GM21360 (cell line): Measurements from ENCODE around the gene NME7.
"Not testable (repeated sequence)": the region's sequence is repeated elsewhere in the genome, so short reads cannot be mapped to it uniquely, and the experiment has no call there.

Source experiments
- ATAC-seq: cut with Tn5 transposase; IDR thresholded peaks from one replicate; pipeline ENCODE4 v1.9.1; 2021; ENCODE audit warnings: mild to moderate bottlenecking, moderate library complexity; ENCODE audit not compliant: unreplicated experiment

The NME7 gene

DNA sequence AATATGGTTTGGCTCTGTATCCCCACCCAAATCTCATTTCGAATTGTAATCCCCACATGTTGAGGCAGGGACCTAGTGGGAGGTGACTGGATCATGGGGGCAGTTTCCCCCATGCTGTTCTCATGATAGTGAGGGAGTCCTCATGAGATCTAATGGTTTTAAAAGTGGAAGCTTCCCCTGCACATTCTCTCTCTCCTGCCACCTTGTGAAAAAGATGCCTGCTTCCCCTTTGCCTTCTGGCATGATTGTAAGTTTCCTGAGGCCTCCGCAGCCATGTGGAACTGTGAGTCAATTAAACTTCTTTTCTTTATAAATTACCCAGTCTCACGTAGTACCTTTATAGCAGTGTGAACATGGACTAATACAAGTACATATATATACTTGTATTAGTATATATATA is 25.5 kb downstream of the NME7 start:
- not testable (repeated sequence) for ATAC-seq

DNA sequence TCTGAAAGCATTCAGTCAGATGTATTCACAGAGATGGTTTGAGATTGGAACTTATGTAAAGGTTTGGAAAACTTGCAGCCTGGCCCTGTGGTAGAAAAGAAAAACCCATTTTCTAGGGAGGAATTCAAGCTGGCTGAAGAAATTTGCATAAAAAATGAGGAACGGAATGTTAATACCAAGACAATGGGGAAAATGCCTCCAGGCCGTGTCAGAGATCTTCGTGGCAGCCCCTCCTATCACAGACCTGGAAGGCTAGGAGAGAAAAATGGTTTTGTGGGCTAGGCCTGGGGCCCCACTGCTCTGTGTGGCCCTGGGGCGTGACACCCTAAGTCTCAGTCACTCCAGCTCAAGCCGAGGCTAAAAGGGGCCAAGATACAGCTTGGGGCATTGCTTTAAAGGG is 26.7 kb downstream of the NME7 start:
- no peak for ATAC-seq

DNA sequence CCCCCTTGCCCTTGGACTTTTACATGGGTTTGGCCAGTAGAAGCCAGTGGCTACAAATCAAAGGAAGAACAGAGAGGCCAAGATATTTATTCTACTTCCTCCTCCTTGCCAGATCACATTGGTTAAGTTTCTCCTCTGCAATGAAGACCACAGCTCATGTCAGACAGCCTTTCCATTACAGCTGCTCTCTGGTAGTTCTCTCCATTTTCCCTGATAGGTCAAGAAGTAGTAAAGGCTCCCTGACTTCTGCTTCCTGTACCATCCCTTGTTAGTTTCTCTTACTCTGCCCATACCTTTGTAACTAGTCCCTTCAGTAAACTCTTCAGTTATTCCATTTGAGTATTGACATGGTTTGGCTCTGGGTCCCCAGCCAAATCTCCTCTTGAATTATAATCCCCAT is 27.8 kb downstream of the NME7 start:
- no peak for ATAC-seq

DNA sequence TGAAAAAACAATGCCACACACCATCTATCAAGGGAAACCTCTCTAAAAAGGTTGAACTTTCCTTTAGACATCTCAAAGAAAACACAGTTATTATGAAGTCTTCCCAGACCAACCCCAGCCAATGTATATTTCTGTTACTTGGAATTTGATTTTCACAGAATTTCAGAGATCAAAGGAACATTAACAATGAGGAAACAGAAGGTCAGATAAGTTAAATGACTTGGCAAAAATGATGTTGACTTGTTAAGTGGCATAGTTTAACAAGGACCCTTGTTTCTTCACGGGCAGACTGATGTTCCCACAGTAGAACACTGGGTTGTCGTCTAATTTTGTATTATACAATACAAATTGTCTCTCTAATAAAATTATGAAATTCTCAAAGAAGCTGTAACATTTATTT is 29.0 kb downstream of the NME7 start:
- no peak for ATAC-seq

DNA sequence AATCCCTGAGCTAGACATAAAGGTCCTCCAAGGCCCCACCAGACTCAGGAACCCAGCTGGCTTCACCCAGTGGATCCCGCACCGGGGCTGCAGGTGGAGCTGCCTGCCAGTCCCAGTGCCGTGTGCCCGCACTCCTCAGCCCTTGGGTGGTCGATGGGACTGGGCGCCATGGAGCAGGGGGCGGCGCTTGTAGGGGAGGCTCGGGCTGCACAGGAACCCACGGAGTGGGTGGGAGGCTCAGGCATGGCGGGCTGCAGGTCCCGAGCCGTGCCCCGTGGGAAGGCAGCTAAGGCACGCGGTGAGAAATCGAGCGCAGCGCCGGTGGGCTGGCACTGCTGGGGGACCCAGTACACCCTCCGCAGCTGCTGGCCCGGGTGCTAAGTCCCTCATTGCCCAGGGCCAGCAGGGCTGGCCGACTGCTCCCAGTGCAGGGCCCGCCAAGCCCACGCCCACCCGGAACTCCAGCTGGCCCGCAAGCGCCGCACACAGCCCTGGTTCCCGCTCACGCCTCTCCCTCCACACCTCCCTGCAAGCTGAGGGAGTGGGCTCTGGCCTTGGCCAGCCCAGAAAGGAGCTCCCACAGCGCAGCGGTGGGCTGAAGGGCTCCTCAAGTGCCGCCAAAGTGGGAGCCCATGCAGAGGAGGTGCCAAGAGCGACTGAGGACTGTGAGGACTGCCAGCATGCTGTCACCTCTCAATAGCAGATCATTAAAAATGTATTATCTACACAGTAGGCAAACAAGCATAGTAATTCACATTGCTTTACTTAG is 30.5 kb downstream of the NME7 start:
- ATAC-seq, result not testable (repeated sequence)

DNA sequence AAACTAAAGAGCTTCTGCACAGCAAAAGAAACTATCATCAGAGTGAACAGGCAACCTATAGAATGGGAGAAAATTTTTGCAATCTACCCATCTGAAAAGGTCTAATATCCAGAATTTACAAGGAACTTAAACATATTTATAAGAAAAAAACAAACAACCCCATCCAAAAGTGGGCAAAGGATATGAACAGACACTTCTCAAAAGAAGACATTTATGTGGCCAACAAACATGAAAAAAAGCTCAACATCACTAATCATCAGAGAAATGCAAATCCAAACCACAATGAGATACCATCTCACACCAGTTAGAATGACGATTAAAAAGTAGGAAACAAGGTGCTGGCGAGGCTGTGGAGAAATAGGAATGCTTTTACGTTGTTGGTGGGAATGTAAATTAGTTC is 32.9 kb downstream of the NME7 start:
- not testable (repeated sequence) for ATAC-seq

DNA sequence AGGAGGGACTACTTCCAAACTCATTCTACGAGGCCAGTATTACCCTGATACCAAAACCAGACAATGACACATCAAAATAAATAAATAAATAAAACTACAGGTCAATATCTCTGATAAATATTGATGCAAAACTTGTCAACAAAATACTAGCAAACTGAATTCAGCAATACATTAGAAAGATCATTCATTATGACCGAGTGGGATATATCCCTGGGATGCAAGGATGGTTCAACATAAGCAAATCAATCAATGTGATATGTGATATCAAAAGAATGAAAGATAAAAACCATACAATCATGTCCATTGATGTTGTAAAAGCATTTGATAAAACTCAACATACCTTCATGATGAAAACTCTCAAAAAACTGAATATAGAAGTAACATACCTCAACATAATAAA is 36.7 kb downstream of the NME7 start:
- no peak for ATAC-seq

DNA sequence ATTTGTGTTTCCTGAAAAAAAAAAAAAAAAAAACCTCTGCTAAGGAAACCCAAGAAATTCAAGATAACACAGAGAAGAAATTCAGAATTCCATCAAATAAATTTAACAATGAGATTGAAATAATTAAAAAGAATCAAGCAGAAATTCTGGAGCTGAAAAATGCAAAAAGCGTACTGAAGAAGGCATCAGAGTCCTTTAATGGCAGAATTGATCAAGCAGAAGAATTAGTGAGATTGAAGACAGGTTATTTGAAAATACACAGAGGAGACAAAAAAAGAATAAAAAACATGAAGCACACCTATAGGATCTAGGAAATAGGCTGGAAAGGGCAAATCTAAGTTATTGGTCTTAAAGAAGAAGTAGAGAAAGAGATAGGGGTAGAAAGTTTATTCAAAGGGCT is 38.2 kb downstream of the NME7 start:
- no peak for ATAC-seq

DNA sequence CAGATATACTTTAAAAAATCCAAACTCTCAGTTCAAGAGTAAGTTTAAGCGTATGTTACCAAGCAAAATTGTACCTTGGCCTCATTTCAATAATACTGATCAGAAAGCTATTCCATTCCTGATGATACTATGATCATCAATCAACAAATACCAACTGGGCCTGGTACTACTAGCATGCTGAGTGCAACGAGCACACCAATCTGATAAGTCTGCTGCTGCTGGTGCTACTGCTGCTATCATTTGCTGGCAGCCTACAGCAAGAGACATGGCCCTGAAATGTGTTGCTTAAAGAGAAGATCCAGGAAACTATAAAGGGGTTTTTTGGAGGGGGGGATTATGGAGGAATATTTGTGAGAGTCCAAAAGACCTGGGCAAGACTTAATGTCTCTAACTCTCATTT is 39.7 kb downstream of the NME7 start:
- ATAC-seq, result no peak

DNA sequence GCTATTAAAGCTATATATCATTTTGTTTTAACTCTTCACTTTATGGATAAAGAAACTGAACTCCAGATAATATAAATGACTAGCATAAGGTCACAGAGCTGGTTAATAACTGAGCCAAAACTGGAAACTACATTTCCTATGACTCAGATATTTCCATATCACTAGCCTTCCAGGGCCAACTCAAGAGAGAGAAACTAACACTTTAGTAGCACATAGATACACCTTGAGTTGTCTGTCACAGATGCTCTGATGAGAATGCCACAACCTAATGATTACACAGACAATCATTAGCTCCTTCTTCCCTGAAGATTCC is 40.7 kb downstream of the NME7 start:
- ATAC-seq, result no peak

DNA sequence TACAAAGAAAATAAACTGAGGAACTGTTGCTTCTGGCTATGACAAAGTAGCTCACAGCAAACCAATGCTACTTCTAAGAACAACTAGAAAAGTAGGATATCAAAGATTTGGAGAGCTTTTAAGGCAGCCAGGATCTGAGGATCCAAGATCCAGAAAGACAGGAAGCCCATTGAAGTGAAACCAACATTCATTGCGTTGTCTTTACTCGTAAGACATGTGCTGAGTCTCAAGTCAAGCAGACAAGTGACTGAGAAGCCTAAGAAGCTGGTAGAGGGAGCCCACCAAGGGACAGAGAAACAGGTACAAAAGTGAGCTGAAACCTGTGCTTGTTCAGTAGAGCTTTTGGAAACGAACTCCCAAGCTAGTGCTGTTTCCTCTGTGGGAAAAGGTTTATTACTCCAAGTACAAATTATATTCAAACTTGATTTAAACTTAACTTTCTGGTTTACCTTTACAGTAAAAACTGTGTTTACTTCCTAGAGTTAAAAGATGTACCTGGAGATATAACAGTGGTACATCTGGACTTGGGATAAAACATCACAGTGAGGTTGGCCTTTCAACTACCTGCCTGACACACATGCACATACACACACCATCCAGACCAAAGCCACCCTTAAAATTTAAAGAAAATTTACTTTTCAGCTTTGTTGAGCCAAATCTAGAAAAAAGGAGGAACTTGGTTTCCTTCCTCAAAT is 41.2 kb downstream of the NME7 start:
- no peak for ATAC-seq

DNA sequence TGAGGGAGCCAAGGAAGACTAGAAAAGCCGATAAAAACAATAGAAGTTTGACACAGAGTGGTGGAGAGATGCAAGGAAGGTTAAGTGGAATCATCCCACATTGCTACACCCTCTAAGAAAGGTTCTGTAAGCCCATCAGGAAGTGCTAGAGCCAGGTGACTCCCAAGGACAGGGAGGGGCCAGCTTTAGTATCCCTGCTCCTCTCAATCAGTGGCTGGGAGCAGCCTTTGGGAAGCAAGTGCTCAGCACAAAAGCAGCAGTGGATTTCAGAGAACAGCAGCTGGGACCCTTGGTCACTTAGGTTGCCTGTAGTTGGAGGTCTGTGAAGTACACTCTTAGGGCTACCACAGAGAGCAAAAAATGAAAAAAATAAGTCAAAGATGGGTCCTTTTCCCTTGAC is 42.5 kb downstream of the NME7 start:
- no peak for ATAC-seq

DNA sequence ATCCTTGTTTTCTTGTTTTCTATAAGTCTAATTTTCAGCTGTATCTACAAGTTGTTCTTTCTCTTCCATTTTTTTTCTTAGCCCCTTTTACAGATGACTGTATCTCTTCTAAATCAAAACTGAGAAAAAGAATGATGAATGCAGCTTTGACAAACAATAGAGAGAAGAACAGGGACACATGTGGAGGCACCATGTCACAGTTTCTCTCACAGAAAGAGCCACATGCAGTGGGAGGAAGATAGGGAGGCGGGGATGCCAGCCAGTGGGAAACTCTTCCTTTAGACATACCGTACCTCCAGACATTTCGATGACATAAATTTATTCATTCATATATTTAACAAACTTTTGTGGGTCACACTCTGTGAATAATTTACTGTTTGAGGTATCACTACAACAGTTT is 45.5 kb downstream of the NME7 start:
- no peak for ATAC-seq

DNA sequence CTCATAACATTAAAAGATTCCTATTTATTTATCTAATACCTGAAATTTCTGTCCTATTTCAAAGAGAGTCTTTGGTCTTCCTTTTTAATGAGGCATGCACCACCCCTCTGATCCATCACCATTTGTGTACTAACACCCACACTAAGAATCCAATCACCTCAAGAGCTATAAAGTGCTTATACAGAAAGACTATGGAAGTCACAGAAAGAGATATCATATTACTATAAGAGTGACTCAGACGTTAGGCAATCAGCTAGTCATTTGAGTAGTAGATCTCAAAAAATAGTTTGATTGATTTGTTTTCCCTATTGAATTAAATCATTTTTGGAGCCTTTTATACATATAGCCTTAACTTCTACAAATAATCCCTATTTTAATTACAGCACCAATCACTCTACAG is 46.1 kb downstream of the NME7 start:
- no peak for ATAC-seq

DNA sequence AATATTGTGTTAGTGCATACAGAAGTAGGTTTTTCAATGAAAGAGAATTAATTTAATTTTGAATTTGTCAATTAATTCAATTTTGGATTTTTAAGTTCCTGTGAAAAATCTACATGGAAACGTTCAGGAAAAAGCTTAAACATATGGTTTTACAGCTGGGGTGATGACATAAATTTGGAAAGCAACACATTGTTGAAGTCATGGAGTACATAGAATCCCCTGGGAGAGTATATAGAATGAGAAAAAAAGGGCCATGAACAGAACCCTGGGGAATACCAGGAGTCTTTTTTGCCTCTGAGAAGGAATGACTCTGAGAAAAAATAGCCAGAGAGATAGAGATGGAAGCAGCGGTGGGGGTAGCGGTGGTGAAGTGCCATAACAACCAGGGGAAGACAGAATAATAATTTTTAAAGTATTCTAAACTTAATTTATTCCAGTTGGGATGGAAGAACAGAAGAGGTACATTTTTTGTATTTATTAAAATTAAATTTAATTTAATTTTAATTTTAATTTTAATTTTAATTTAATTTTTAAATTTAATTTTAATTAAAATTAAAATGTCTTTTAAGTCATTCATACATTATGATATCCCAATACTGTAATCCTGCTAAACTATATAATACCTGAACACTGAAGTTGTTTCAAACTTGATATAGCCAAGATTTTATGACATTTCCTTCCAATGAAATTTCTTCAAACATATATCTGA is 48.9 kb downstream of the NME7 start:
- ATAC-seq, result no peak

DNA sequence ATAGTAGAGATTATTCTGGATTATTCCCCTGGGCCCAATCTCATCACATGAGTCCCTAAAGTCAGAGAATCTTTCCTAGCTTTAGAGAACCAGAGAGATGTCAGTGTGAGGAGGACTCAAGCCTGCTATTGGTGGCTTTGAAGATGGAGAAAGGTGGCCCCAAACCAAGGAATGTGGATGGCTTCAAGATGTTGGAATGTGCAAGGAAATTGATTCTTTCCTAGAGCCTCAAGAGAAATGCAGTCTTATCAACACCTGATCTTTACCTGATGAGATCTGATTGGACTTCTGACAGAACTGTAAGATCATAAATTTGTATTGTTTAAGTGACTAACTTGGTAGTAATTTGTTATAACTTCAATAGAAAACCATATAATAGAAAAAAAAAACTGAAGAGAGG is 51.0 kb downstream of the NME7 start:
- no peak for ATAC-seq

DNA sequence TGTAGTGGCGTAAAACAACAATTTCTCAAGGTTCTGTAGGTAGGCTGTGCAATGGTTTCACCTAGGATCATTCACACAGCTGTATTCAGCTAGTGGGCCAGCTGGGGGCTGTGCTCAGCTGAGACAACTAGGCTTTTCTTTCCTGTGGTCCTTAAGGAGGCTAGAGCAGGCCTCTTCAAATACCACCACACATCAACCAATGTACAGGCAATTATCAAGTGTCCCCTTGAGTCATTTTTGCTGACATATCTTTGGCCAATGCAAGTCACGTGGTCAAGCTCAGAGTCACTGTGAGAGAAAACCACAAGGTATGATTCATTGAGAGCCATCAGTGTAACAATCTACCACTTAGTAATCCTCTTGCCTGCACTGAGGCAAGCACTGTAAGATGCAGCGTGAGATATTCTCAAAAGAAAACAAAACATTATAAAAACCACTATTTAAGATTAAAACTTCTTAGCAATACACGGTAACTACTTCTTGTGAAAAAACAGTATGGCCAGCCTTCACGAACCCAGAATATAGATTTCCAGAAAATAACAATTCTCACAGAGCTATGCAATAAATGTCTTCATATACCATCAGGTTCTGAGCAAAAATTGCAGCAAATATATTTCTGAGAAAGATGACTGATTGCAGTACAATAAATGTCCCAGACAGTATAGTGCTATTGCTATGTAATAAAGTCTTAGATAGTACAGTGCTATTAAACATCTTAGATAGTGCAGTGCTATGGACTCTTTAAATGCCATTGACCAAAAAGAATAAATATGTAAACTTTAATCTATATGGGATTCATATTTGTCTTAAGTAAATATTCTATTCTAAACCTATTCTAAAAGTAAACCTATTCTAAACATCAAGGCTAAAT is 55.3 kb downstream of the NME7 start:
- no peak for ATAC-seq

DNA sequence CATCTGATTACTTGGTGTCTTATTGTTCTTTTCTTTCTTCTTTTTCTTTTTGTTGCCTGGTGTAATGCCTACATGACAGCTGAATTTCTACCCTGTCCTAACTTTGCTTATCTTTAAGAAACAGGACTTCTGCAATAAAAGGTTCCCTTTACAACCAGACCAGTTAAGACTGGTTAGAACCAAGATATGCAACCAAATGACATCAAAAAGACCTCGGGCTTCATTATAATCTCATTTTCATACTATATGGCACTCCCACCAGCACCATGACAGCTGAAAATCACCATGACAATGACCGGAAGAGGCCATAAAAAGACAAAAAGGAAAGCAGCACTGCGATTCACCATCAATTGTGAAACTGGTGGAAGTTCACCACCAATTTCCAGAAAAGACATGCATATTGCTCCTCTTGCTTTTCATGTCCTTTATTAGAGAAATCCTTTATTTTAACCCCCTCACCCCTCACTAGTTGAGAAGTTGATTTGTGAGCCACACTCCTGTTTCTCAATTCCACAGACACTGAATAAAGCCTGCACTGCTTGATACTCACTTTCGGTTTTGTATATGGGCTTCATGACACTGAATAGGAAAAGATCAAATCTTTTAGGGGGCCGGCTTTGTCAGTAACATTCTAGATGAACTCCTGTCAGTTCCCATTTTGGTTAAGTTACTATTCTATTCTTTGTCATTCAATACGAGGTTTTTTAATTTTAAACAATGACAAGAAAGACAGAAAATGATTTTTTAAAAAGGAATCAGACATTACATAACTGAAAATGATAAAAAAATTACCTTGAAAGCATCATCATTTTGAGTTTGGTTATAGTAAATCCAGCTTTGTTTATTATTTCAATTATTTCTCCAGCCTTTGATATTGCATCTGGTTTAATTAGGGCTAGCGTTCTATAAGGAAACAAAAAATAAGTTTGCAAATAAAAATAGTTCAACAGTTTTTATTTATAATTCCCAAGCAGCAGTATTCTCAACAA is 58.1 kb downstream of the NME7 start:
- ATAC-seq, result peak; percentile 64

DNA sequence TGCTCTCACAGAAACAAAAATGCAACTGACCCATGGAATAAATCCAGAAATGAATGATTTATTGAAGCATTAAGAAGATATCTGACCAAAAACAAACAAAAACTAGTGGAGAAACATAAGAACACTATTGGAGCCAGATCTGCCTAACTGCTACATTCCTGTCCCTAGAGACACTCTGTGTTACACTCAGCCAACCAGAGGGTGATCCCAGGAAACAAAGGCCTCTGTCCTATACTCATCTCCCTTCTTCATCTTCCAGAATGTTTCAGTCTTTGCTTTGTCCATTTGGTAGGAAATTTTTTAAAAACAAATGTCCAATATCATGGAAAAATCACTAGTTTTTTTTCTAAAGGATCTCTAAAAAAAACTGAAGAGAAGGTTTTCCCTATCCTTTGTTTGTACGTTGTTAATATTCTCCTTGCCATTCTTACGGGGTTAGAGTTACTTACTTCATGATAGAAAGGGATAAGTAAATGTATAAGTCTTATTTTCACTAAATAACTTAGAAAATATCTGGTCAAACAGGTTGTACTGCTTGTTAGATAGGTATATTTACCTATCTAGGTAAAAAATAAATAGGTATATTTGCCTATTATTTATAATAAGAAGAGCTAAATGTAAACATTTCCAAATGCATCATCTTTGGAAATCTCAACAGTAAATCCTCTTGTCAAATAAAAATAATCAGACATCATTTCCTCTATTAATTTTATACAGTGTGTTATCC is 59.1 kb downstream of the NME7 start:
- ATAC-seq, result no peak
